Mucosa of stomach (tissue), 1 donor: ENCODE data around the gene YTHDF1.

ENCODE experiments used
- H3K27me3 ChIP-seq: one replicate; pipeline ENCODE4 v1.7.0; 2013; ENCODE audit warnings: mild to moderate bottlenecking, low read length; ENCODE audit not compliant: control insufficient read depth, insufficient read depth
- H3K36me3 ChIP-seq: one replicate; pipeline ENCODE4 v1.7.0; 2013; ENCODE audit warnings: low read length; ENCODE audit not compliant: control insufficient read depth, insufficient read depth
- H3K4me1 ChIP-seq: one replicate; pipeline ENCODE4 v1.7.0; 2013; ENCODE audit warnings: mild to moderate bottlenecking, low read length; ENCODE audit not compliant: control insufficient read depth, insufficient read depth
- H3K4me3 ChIP-seq: one replicate; pipeline ENCODE4 v1.7.0; 2013; ENCODE audit warnings: low read length
- H3K9ac ChIP-seq: one replicate; pipeline ENCODE4 v1.7.0; 2013; ENCODE audit warnings: mild to moderate bottlenecking, low read length, moderate library complexity
- H3K9me3 ChIP-seq: one replicate; pipeline ENCODE4 v1.7.0; 2013; ENCODE audit warnings: mild to moderate bottlenecking, low read length, moderate library complexity; ENCODE audit not compliant: control insufficient read depth
- donor health status: Pancreatic carcinoma.

YTHDF1 gene

GRCh38 chr20:63212393-63212730 lies 3.6 kb downstream of the YTHDF1 start:
- Histone ChIP-seq H3K27me3 (no peaks in the 10 kb centered on the region), H3K36me3 (no peaks in the 10 kb centered on the region), H3K4me1 (peaks cover 18% of the 10 kb centered on the region), H3K9me3 (no peaks in the 10 kb centered on the region), H3K4me3 (no peak overlapping the region), H3K9ac (no peak overlapping the region)

- Histone ChIP-seq H3K36me3 (peaks cover under 1% of the 10 kb centered on the region), H3K9ac (no peak overlapping the region), H3K4me1 (peaks cover 12% of the 10 kb centered on the region), H3K9me3 (no peaks in the 10 kb centered on the region), H3K4me3 (no peak overlapping the region), H3K27me3 (no peaks in the 10 kb centered on the region)
Observed at GRCh38 chr20:63210011-63210605, 5.8 kb downstream of the YTHDF1 start.

GRCh38 chr20:63208346-63208909 lies 7.5 kb downstream of the YTHDF1 start:
- no peaks in the 10 kb centered on the region for H3K4me1 ChIP-seq
- H3K4me3 ChIP-seq, result no peak overlapping the region
- no peaks in the 10 kb centered on the region for H3K9me3 ChIP-seq
- no peaks in the 10 kb centered on the region for H3K27me3 ChIP-seq
- H3K9ac ChIP-seq, result no peak overlapping the region
- H3K36me3 ChIP-seq, result peaks cover 12% of the 10 kb centered on the region

- H3K9ac ChIP-seq, result no peak overlapping the region
- H3K9me3 ChIP-seq, result no peaks in the 10 kb centered on the region
- peaks cover 13% of the 10 kb centered on the region for H3K36me3 ChIP-seq
- no peaks in the 10 kb centered on the region for H3K4me1 ChIP-seq
- H3K27me3 ChIP-seq, result no peaks in the 10 kb centered on the region
- no peak overlapping the region for H3K4me3 ChIP-seq
Observed at GRCh38 chr20:63206878-63207277, 9.1 kb downstream of the YTHDF1 start.

GRCh38 chr20:63205896-63206295 lies 10.0 kb downstream of the YTHDF1 start:
- Histone ChIP-seq H3K27me3 (no peaks in the 10 kb centered on the region), H3K4me3 (no peak overlapping the region), H3K36me3 (peaks cover 13% of the 10 kb centered on the region), H3K9ac (no peak overlapping the region), H3K9me3 (no peaks in the 10 kb centered on the region), H3K4me1 (no peaks in the 10 kb centered on the region)

GRCh38 chr20:63204362-63204761 lies 11.6 kb downstream of the YTHDF1 start:
- Histone ChIP-seq H3K4me3 (no peak overlapping the region), H3K27me3 (no peaks in the 10 kb centered on the region), H3K4me1 (no peaks in the 10 kb centered on the region), H3K36me3 (peaks cover 13% of the 10 kb centered on the region), H3K9ac (no peak overlapping the region), H3K9me3 (no peaks in the 10 kb centered on the region)

GRCh38 chr20:63202811-63203526 lies 13.0 kb downstream of the YTHDF1 start:
- Histone ChIP-seq H3K9me3 (no peaks in the 10 kb centered on the region), H3K9ac (no peak overlapping the region), H3K4me3 (no peak overlapping the region), H3K4me1 (no peaks in the 10 kb centered on the region), H3K36me3 (peaks cover 13% of the 10 kb centered on the region), H3K27me3 (no peaks in the 10 kb centered on the region)

GRCh38 chr20:63202021-63202420 lies 13.9 kb downstream of the YTHDF1 start:
- H3K9ac ChIP-seq, result no peak overlapping the region
- no peaks in the 10 kb centered on the region for H3K4me1 ChIP-seq
- no peak overlapping the region for H3K4me3 ChIP-seq
- H3K27me3 ChIP-seq, result no peaks in the 10 kb centered on the region
- H3K36me3 ChIP-seq, result peaks cover 13% of the 10 kb centered on the region
- H3K9me3 ChIP-seq, result no peaks in the 10 kb centered on the region

GRCh38 chr20:63198606-63199005 lies 17.3 kb downstream of the YTHDF1 start:
- peaks cover 3% of the 10 kb centered on the region for H3K36me3 ChIP-seq
- H3K9me3 ChIP-seq, result no peaks in the 10 kb centered on the region
- H3K4me1 ChIP-seq, result no peaks in the 10 kb centered on the region
- H3K4me3 ChIP-seq, result no peak overlapping the region
- no peaks in the 10 kb centered on the region for H3K27me3 ChIP-seq
- H3K9ac ChIP-seq, result no peak overlapping the region

- H3K4me1 ChIP-seq, result no peaks in the 10 kb centered on the region
- no peaks in the 10 kb centered on the region for H3K9me3 ChIP-seq
- no peaks in the 10 kb centered on the region for H3K27me3 ChIP-seq
- H3K36me3 ChIP-seq, result no peaks in the 10 kb centered on the region
- no peak overlapping the region for H3K9ac ChIP-seq
- H3K4me3 ChIP-seq, result no peak overlapping the region
Observed at GRCh38 chr20:63196768-63197470, 19.0 kb downstream of the YTHDF1 start.

GRCh38 chr20:63194797-63195173 lies 21.1 kb downstream of the YTHDF1 start:
- Histone ChIP-seq H3K27me3 (no peaks in the 10 kb centered on the region), H3K4me1 (peaks cover 4% of the 10 kb centered on the region), H3K9ac (no peak overlapping the region), H3K4me3 (no peak overlapping the region), H3K36me3 (no peaks in the 10 kb centered on the region), H3K9me3 (no peaks in the 10 kb centered on the region)
